Measurements from ENCODE around the gene PCNX2. TPM values are rescaled to one million over a fixed set of nuclear protein-coding genes. Genes with fewer than 3 reads are reported as not detected.

The PCNX2 gene
- total RNA-seq, 3 donors from 2014 or later = 6.0 to 11.3 (median 8.5) TPM

DNA sequence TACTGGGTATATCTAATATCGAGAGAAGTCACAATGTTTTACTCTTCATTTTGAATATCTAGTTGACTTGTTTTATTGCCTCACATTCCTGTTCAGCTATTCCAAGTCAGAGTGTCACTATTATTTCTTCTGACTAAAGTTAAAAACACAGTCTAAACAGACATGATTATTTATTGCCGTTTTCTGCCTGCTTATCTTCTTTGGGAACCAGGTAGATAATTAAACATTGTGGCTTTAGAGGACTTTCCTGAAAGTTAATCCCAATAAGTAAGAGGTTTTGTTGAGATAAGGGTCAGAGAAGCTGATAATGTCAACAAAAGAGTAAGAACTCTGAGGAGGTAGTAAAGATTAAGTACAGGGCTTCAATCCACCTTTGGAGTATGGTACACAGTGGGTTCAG lies 53.8 kb downstream of the PCNX2 start:
- Histone ChIP-seq H3K4me1 (ENCODE audit: low read depth) (peaks cover 26% of the 10 kb centered on the region), H3K36me3 (ENCODE audit: low read depth) (no peaks in the 10 kb centered on the region), H3K9me3 (no peaks in the 10 kb centered on the region), H3K4me3 (no peak overlapping the region)
- intact Hi-C loops (cut with DNase I, micrococcal nuclease) = loop anchor here in 1 of 2 donors (10.0 kb wide), 1 partner anchor 607 kb away; the partner anchor contains the start of gene SIPA1L2
- TF ChIP-seq, protein P1, sequence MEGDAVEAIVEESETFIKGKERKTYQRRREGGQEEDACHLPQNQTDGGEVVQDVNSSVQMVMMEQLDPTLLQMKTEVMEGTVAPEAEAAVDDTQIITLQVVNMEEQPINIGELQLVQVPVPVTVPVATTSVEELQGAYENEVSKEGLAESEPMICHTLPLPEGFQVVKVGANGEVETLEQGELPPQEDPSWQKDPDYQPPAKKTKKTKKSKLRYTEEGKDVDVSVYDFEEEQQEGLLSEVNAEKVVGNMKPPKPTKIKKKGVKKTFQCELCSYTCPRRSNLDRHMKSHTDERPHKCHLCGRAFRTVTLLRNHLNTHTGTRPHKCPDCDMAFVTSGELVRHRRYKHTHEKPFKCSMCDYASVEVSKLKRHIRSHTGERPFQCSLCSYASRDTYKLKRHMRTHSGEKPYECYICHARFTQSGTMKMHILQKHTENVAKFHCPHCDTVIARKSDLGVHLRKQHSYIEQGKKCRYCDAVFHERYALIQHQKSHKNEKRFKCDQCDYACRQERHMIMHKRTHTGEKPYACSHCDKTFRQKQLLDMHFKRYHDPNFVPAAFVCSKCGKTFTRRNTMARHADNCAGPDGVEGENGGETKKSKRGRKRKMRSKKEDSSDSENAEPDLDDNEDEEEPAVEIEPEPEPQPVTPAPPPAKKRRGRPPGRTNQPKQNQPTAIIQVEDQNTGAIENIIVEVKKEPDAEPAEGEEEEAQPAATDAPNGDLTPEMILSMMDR (IDR thresholded peaks at IDR 0.05) = no peak
- ATAC-seq = no peak
- no peak for DNase-seq

DNA sequence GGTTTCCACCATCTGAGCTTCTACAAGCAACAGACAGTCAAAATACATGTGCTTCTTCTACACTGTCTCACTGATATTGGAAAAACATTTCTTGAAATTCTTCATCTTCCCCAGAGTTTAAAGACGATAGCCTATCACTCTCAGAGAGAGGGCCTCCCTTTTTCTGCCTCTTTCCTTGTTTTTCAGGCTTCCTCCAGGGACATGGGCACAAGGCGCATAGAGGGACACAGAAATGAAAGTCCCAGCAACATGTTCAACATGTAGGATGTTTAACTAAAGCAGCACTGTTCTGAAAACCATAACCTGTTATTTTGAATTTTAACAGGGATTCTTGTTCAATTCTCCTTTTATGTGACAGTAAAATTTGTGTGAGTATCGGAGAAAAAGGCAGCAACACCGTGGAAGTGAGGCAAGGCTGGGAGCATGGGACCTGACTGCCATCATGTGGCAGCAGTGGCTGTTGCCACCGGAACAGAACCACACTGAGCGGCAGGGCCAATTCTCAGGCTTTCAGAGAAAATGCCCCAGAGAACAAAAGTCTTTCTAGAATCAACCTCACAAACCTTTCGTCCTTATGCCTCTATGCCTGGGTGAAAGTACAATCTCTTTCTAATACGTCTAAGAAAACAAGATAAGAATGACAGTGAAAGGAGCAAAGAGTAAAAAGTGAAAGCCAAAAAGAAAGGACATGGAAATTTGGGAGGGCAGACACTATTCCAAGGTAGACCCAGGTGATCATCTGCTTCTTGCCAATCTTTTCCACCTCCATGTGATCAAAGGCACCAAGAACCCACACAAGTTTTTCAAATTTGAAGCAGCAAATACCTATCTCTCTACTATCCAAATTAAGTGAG lies 54.5 kb downstream of the PCNX2 start:
- TF ChIP-seq, protein P1 (IDR thresholded peaks at IDR 0.05) = peak; percentile 61
- H3K4me3 ChIP-seq = no peak overlapping the region

DNA sequence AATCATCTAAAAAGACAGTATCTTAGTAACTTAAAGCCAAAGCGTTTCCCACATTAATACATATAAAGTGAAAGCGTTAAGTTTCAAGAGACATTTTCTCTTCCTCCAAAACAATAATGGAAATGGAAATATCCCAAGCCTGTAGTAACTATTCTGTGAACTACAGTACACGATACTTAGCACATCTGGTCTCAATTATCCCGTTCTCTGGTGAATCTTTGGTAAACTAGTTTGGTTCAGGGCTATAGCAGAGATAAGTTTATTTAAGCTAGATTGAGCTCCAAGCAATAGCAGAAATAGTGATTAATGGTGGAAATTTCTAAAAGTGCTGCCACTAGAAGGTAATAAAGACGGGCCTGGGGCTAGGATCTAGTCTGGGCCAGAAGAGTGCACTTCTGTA lies 55.2 kb downstream of the PCNX2 start:
- Histone ChIP-seq H3K9me3 (no peaks in the 10 kb centered on the region), H3K4me1 (ENCODE audit: low read depth) (peaks cover 26% of the 10 kb centered on the region), H3K4me3 (no peak overlapping the region), H3K36me3 (ENCODE audit: low read depth) (no peaks in the 10 kb centered on the region)
- ATAC-seq (no peak), DNase-seq (no peak)
- intact Hi-C loops (cut with DNase I, micrococcal nuclease) = loop anchor here in 1 of 2 donors (10.0 kb wide), 1 partner anchor 606 kb away; the partner anchor contains the start of gene SIPA1L2
- TF ChIP-seq, protein P1 (IDR thresholded peaks at IDR 0.05) = no peak

More for the DNA sequence above, 54.5 kb downstream of the PCNX2 start:
- peak; percentile 78 for ATAC-seq
- intact Hi-C loops (cut with DNase I, micrococcal nuclease) = loop anchor here in 1 of 2 donors (10.0 kb wide), 1 partner anchor 606 kb away; the partner anchor contains the start of gene SIPA1L2
- Histone ChIP-seq H3K4me1 (ENCODE audit: low read depth) (peaks cover 26% of the 10 kb centered on the region), H3K9me3 (no peaks in the 10 kb centered on the region), H3K36me3 (ENCODE audit: low read depth) (no peaks in the 10 kb centered on the region)
- peak; percentile 75 to 80 (median 79) for DNase-seq

DNA sequence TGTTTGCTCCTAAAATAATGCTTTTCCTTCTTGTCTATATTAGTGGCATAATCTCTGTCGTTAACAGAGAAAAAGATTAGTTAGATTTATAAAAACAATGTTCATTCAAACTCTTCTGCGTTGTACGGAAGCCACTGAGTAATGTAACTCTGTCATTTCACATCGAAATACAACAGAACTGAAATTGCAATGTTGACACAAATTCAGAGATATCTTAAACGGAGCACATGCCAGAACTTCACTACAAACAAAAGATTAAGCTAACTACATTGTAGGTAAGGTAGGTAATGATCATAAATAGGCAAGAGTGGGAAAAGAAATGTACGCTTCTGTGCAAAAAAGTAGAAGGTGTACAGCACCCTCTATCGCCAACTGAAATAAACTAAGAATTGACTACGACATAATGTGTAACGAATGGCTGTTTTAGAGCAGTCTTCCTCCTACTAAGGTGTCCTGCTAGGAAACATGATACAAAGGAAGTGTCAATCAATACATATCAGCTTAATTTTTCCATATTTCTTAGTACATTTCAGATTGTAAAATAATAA lies 56.6 kb downstream of the PCNX2 start:
- ATAC-seq (no peak), DNase-seq (no peak)
- Histone ChIP-seq H3K36me3 (ENCODE audit: low read depth) (no peaks in the 10 kb centered on the region), H3K9me3 (no peaks in the 10 kb centered on the region), H3K4me1 (ENCODE audit: low read depth) (peaks cover 25% of the 10 kb centered on the region), H3K4me3 (no peak overlapping the region)
- intact Hi-C loops (cut with DNase I, micrococcal nuclease) = no loop called here
- TF ChIP-seq, protein P1 (IDR thresholded peaks at IDR 0.05) = no peak

DNA sequence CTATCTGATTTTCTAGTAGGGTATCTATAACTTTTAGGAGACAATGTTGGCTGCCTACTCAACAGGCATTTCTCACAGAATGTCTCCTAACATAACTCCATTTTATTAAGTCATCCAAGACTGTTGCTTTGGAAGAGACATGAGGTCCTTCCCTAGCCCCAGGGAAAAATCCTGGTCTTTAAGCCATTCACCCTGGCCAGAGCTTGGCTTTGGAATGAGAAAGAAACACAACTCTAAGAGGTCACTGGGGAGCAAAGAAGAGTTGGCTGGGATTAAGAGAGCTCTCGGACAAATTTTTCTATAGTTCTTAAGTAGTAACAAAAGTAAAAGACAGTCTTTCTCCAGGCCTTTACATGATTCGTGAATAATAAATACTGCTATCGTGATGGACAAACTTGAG lies 57.9 kb downstream of the PCNX2 start:
- no peak for DNase-seq
- Histone ChIP-seq H3K9me3 (no peaks in the 10 kb centered on the region), H3K4me1 (ENCODE audit: low read depth) (peaks cover 15% of the 10 kb centered on the region), H3K36me3 (ENCODE audit: low read depth) (no peaks in the 10 kb centered on the region), H3K4me3 (no peak overlapping the region)
- TF ChIP-seq, protein P1 (IDR thresholded peaks at IDR 0.05) = no peak
- intact Hi-C loops (cut with DNase I, micrococcal nuclease) = no loop called here
- ATAC-seq = no peak
